Suprapubic skin (tissue), 4 donors: ENCODE results near the gene OR51F2. TPM values are rescaled to one million over a fixed set of nuclear protein-coding genes. Genes with fewer than 3 reads are reported as not detected.

Experiments used
- DNase-seq, 2 donors: peaks; one replicate each; pipeline ENCODE4 v3.0.0-alpha.2; 2019; ENCODE audit warnings: low spot score in 2 of 2
- H3K27ac ChIP-seq: fragments of 200-600 bp; sonication (generic); one replicate; pipeline ENCODE4 v1.5.1; 2019
- H3K27me3 ChIP-seq: fragments of 200-600 bp; sonication (generic); one replicate; pipeline ENCODE4 v1.5.1; 2019
- H3K36me3 ChIP-seq: fragments of 200-600 bp; sonication (generic); one replicate; pipeline ENCODE4 v1.5.1; 2019
- H3K4me1 ChIP-seq: fragments of 200-600 bp; sonication (generic); one replicate; pipeline ENCODE4 v1.5.1; 2019
- H3K4me3 ChIP-seq: fragments of 200-600 bp; sonication (generic); one replicate; pipeline ENCODE4 v1.5.1; 2019; ENCODE audit warnings: mild to moderate bottlenecking
- H3K9me3 ChIP-seq: fragments of 200-600 bp; sonication (generic); one replicate; pipeline ENCODE4 v1.5.1; 2019
- CTCF ChIP-seq, 2 donors: fragments of 200-600 bp in 1 of 2; fragments of 450-650 bp in 1 of 2; sonication (generic) in 1 of 2; IDR thresholded peaks; one replicate each; pipeline ENCODE4 v1.5.1; 2016 to 2019; ENCODE audit warnings: antibody characterized with exemption in 2 of 2, mild to moderate bottlenecking in 1 of 2, moderate library complexity in 1 of 2
- EP300 ChIP-seq: sonication (generic); formaldehyde crosslinking; IDR thresholded peaks from one replicate; pipeline ENCODE4 v1.6.1; 2017; ENCODE audit warnings: antibody characterized with exemption
- POLR2A ChIP-seq, 2 donors: fragments of 450-650 bp; IDR thresholded peaks; one replicate each; pipeline ENCODE4 v1.6.1; 2017; ENCODE audit warnings: antibody characterized with exemption in 2 of 2, mild to moderate bottlenecking in 2 of 2, moderate library complexity in 2 of 2
- POLR2AphosphoS5 ChIP-seq, 3 donors: sonication (generic); formaldehyde crosslinking; IDR thresholded peaks; one replicate each; pipeline ENCODE4 v1.6.1; 2017; ENCODE audit warnings: antibody characterized with exemption in 3 of 3
- WGBS: methylation state at CpG from one replicate; pipeline ENCODE4 v1.1.5; 2018; 5-methylcytosine and 5-hydroxymethylcytosine counted together
- total RNA-seq, 4 donors: library from RNA; depleted of rRNA; stranded (reverse); fragments of >200 nt; gene quantifications; one replicate each; pipeline ENCODE4 v1.1.0, GENCODE V29; 2016

OR51F2 gene
- total RNA-seq, 4 donors from 2014 or later: not detected

- DNase-seq: no peak
- H3K27me3 ChIP-seq: no peaks in the 10 kb centered on the region
- H3K4me1 ChIP-seq: no peaks in the 10 kb centered on the region
- no peaks in the 10 kb centered on the region for H3K9me3 ChIP-seq
- no peak for TF ChIP-seq EP300
- TF ChIP-seq POLR2A (IDR thresholded peaks at IDR 0.05): no peak
- no peak for TF ChIP-seq POLR2AphosphoS5 (IDR thresholded peaks at IDR 0.05)
- no peak for TF ChIP-seq CTCF (IDR thresholded peaks at IDR 0.05)
- no peak overlapping the region for H3K4me3 ChIP-seq
- H3K27ac ChIP-seq: no peak overlapping the region
- H3K36me3 ChIP-seq: no peaks in the 10 kb centered on the region
Measured at GRCh38 chr11:4862447-4863236, 41.5 kb downstream of the OR51F2 start.

GRCh38 chr11:4863876-4864275 is 42.8 kb downstream of the OR51F2 start:
- WGBS: 53% methylated on average over 4 of the region's 4 CpGs
- H3K27ac ChIP-seq: no peak overlapping the region

GRCh38 chr11:4865855-4866254 is 44.7 kb downstream of the OR51F2 start:
- Histone ChIP-seq H3K9me3 (no peaks in the 10 kb centered on the region), H3K27me3 (no peaks in the 10 kb centered on the region), H3K4me3 (no peak overlapping the region), H3K36me3 (no peaks in the 10 kb centered on the region), H3K4me1 (no peaks in the 10 kb centered on the region), H3K27ac (no peak overlapping the region)
- no peak for DNase-seq
- TF ChIP-seq EP300 (no peak), POLR2A (IDR thresholded peaks at IDR 0.05) (no peak), POLR2AphosphoS5 (IDR thresholded peaks at IDR 0.05) (no peak), CTCF (IDR thresholded peaks at IDR 0.05) (no peak)
- WGBS: 39% methylated on average over 1 of the region's 1 CpG

More at GRCh38 chr11:4863876-4864275, 42.8 kb downstream of the OR51F2 start:
- DNase-seq: no peak
- no peak for TF ChIP-seq EP300
- TF ChIP-seq POLR2A (IDR thresholded peaks at IDR 0.05): no peak
- TF ChIP-seq CTCF (IDR thresholded peaks at IDR 0.05): no peak
- Histone ChIP-seq H3K4me1 (no peaks in the 10 kb centered on the region), H3K27me3 (no peaks in the 10 kb centered on the region), H3K9me3 (no peaks in the 10 kb centered on the region), H3K4me3 (no peak overlapping the region), H3K36me3 (no peaks in the 10 kb centered on the region)

Other genes with a start within 250 kb of the OR51F2 start
- not detected for gene OR52I2, start 239.6 kb upstream of the OR51F2 start, total RNA-seq
- not detected for gene OR52I1, start 227.3 kb upstream of the OR51F2 start, total RNA-seq
- gene TRIM68, start 213.1 kb upstream of the OR51F2 start, total RNA-seq: 10 to 100 TPM in 1 of 4 donors, 1 to 10 TPM in 3; 5.6 to 16.6 (median 7.4) TPM
- gene OR51D1, start 183.8 kb upstream of the OR51F2 start, total RNA-seq: not detected
- under 1 TPM in 2 of 4 donors, not detected in 2; 0.24 to 0.34 TPM for gene OR51E1, start 177.3 kb upstream of the OR51F2 start, total RNA-seq
- gene OR51E2, start 123.5 kb upstream of the OR51F2 start, total RNA-seq: not detected
- gene MMP26, start 116.5 kb upstream of the OR51F2 start, total RNA-seq: not detected
- gene OR51F1, start 51.4 kb upstream of the OR51F2 start, total RNA-seq: not detected
- gene OR52R1, start 16.9 kb upstream of the OR51F2 start, total RNA-seq: not detected
- not detected for gene OR51S1, start 27.9 kb downstream of the OR51F2 start, total RNA-seq
- not detected for gene OR51T1, start 60.6 kb downstream of the OR51F2 start, total RNA-seq
- not detected for gene OR51A7, start 82.5 kb downstream of the OR51F2 start, total RNA-seq
- gene OR51G2, start 98.0 kb downstream of the OR51F2 start, total RNA-seq: not detected
- gene OR51G1, start 103.0 kb downstream of the OR51F2 start, total RNA-seq: not detected
- gene OR51A4, start 126.3 kb downstream of the OR51F2 start, total RNA-seq: not detected
- not detected for gene OR51A2, start 134.4 kb downstream of the OR51F2 start, total RNA-seq
- not detected for gene OR51L1, start 173.5 kb downstream of the OR51F2 start, total RNA-seq
- gene OR52J3, start 225.2 kb downstream of the OR51F2 start, total RNA-seq: not detected
- not detected for gene OR52E2, start 238.3 kb downstream of the OR51F2 start, total RNA-seq
- not detected for gene OR52E1, start 248.3 kb downstream of the OR51F2 start, total RNA-seq